Cardiac muscle cell (in vitro differentiated cells and primary cell): ENCODE results near the gene CCDC33. TPM values are rescaled to one million over a fixed set of nuclear protein-coding genes. Genes with fewer than 3 reads are reported as not detected.

Experiments
- DNase-seq, 2 donors: peaks; one replicate each; pipeline versions ENCODE4 v3.0.0 to v3.0.0-alpha.2; 2010 to 2017; ENCODE audit warnings: low read depth in 1 of 2, low spot score in 1 of 2
- H3K27ac ChIP-seq: fragments of 200-600 bp; sonication (generic); 2 replicates; pipeline ENCODE4 v1.5.1; 2016
- H3K27me3 ChIP-seq: fragments of 200-600 bp; sonication (generic); 2 replicates; pipeline ENCODE4 v1.6.0; 2016; ENCODE audit warnings: control low read depth
- H3K36me3 ChIP-seq: fragments of 200-600 bp; sonication (generic); 2 replicates; pipeline ENCODE4 v1.5.1; 2016; ENCODE audit warnings: control low read depth
- H3K4me1 ChIP-seq: fragments of 200-600 bp; sonication (generic); 2 replicates; pipeline ENCODE4 v1.8.1; 2017; ENCODE audit warnings: low read depth, mild to moderate bottlenecking, mixed run types
- H3K4me3 ChIP-seq: fragments of 200-600 bp; sonication (generic); 2 replicates; pipeline ENCODE4 v1.5.1; 2016; ENCODE audit warnings: mild to moderate bottlenecking
- H3K9me3 ChIP-seq: fragments of 200-600 bp; sonication (generic); 2 replicates; pipeline ENCODE4 v1.5.1; 2017; ENCODE audit warnings: low read depth, mild to moderate bottlenecking, control low read depth
- CTCF ChIP-seq: IDR thresholded peaks from 2 replicates; pipeline ENCODE4 v1.5.1; 2012; ENCODE audit warnings: low read depth, mild to moderate bottlenecking, low read length
- polyA plus RNA-seq: library from polyadenylated mRNA; unstranded; fragments of >200 nt; fragmentation: Nextera tagmentation; extraction: Ambion mirVana; gene quantifications from 2 replicates; pipeline ENCODE4 v1.2.1, GENCODE V29; 2016
- total RNA-seq: library from RNA; depleted of rRNA; stranded (reverse); fragments of >200 nt; gene quantifications from 2 replicates; pipeline ENCODE4 v1.2.3, GENCODE V29; 2016

CCDC33 gene
- total RNA-seq (2.3 and 9.5 TPM in 2 replicates), polyA plus RNA-seq (3.1 and 6.2 TPM in 2 replicates)

- Histone ChIP-seq H3K27ac (no peak within 1 kb of the TSS), H3K27me3 (no peaks in the 10 kb centered on the region), H3K9me3 (no peaks in the 10 kb centered on the region), H3K36me3 (no peaks in the 10 kb centered on the region), H3K4me3 (no peak within 1 kb of the TSS), H3K4me1 (peaks cover 14% of the 10 kb centered on the region)
- TF ChIP-seq CTCF = no peak
- no peak for DNase-seq
These were observed at the start of gene CCDC33 for GRCh38 chr15:74235962-74236361. Gene CCDC33, plus strand, starts transcription at chr15:74236326. Its CDS starts 394 bp downstream, at chr15:74236720.

GRCh38 chr15:74188216-74188615, 47.9 kb upstream of the CCDC33 start:
- no peak for TF ChIP-seq CTCF
- Histone ChIP-seq H3K4me3 (no peak overlapping the region), H3K4me1 (no peaks in the 10 kb centered on the region), H3K27me3 (no peaks in the 10 kb centered on the region), H3K36me3 (no peaks in the 10 kb centered on the region), H3K27ac (no peak overlapping the region), H3K9me3 (no peaks in the 10 kb centered on the region)
- DNase-seq = no peak

- H3K36me3 ChIP-seq = no peaks in the 10 kb centered on the region
- no peaks in the 10 kb centered on the region for H3K27me3 ChIP-seq
- H3K4me3 ChIP-seq = no peak overlapping the region
- H3K9me3 ChIP-seq = no peaks in the 10 kb centered on the region
- peaks cover 11% of the 10 kb centered on the region for H3K4me1 ChIP-seq
- H3K27ac ChIP-seq = no peak overlapping the region
- no peak for TF ChIP-seq CTCF
- no peak for DNase-seq
These were observed 44.3 kb upstream of the CCDC33 start for GRCh38 chr15:74191798-74192197.

GRCh38 chr15:74192751-74193150, 43.4 kb upstream of the CCDC33 start:
- Histone ChIP-seq H3K4me1 (peaks cover 11% of the 10 kb centered on the region), H3K9me3 (no peaks in the 10 kb centered on the region), H3K4me3 (no peak overlapping the region), H3K36me3 (no peaks in the 10 kb centered on the region), H3K27ac (no peak overlapping the region), H3K27me3 (no peaks in the 10 kb centered on the region)
- no peak for TF ChIP-seq CTCF
- DNase-seq = no peak

- Histone ChIP-seq H3K9me3 (no peaks in the 10 kb centered on the region), H3K4me1 (peaks cover 11% of the 10 kb centered on the region), H3K27ac (no peak overlapping the region), H3K27me3 (no peaks in the 10 kb centered on the region), H3K4me3 (no peak overlapping the region), H3K36me3 (no peaks in the 10 kb centered on the region)
- DNase-seq = peak in 1 of 2 donors; percentile 81
- TF ChIP-seq CTCF = no peak
These were observed 42.8 kb upstream of the CCDC33 start for GRCh38 chr15:74193299-74193718.

GRCh38 chr15:74193905-74194304, 42.2 kb upstream of the CCDC33 start:
- peaks cover 11% of the 10 kb centered on the region for H3K4me1 ChIP-seq
- no peaks in the 10 kb centered on the region for H3K36me3 ChIP-seq
- no peaks in the 10 kb centered on the region for H3K27me3 ChIP-seq
- no peaks in the 10 kb centered on the region for H3K9me3 ChIP-seq
- H3K4me3 ChIP-seq = no peak overlapping the region
- DNase-seq = no peak
- TF ChIP-seq CTCF = no peak
- H3K27ac ChIP-seq = no peak overlapping the region
